A549 (cell line): ENCODE measurements around the gene TTC34. TPM values are rescaled to one million over a fixed set of nuclear protein-coding genes. Genes with fewer than 3 reads are reported as not detected.

ENCODE experiments used
- ATAC-seq, 2 experiments: fragments of 200-7000 bp in 1 of 2; fragments of >200 bp in 1 of 2; cut with Nextera tagmentation in 1 of 2; cut with Tn5 transposase in 1 of 2; 3 replicates each; pipeline versions ENCODE4 v1.8.0 to v1.9.1; 2018 to 2020; ENCODE audit warnings: mild to moderate bottlenecking in 1 of 2, moderate library complexity in 1 of 2
- CTCF ChIA-PET: fragments of 300-600 bp; sonication (Branson Sonifier 250); formaldehyde crosslinking; extraction: SDS; loops from one replicate; lab custom pipeline; 2021; ENCODE audit warnings: antibody characterized with exemption, inconsistent platforms; lab: Yijun Ruan, JAX
- POLR2A ChIA-PET: fragments of 350-600 bp; formaldehyde crosslinking; extraction: SDS; loops from one replicate; lab custom pipeline; 2021; ENCODE audit warnings: antibody characterized with exemption, inconsistent platforms; lab: Yijun Ruan, JAX
- DNase-seq, 2 experiments: peaks; one replicate each; pipeline versions ENCODE4 v3.0.0 to v3.0.0-alpha.2; 2011 to 2016; ENCODE audit warnings: low read depth in 1 of 2, low spot score in 1 of 2
- FAIRE-seq: peaks from 2 replicates; lab custom pipeline; 2011; peaks lifted over from hg19 to GRCh38; lab: Jason Lieb, UNC
- H3K27ac ChIP-seq, 2 experiments: fragments of >200 bp; sonication (Bioruptor Twin); formaldehyde crosslinking; 3 replicates each; pipeline ENCODE4 v1.5.1; 2016 to 2017
- H3K4me1 ChIP-seq: fragments of >200 bp; sonication (Bioruptor Twin); formaldehyde crosslinking; 3 replicates; pipeline ENCODE4 v1.6.1; 2016
- H3K4me2 ChIP-seq: fragments of >200 bp; sonication (Bioruptor Twin); formaldehyde crosslinking; 3 replicates; pipeline ENCODE4 v1.6.1; 2016
- H3K4me3 ChIP-seq: fragments of >200 bp; sonication (Bioruptor Twin); formaldehyde crosslinking; 3 replicates; pipeline ENCODE4 v1.5.1; 2016
- H3K9me3 ChIP-seq: fragments of >200 bp; sonication (Bioruptor Twin); formaldehyde crosslinking; 3 replicates; pipeline ENCODE4 v1.6.1; 2016
- ATOH8 ChIP-seq: fragments of 250-450 bp; sonication (Bioruptor Pico); IDR thresholded peaks from 2 replicates; pipeline ENCODE4 v1.5.0; 2020; ENCODE audit warnings: low read depth, mild to moderate bottlenecking, moderate library complexity
- BCL3 ChIP-seq: fragments of >200 bp; sonication (Bioruptor Twin); formaldehyde crosslinking; IDR thresholded peaks from 3 replicates; pipeline ENCODE4 v1.6.1; 2016
- CEBPB ChIP-seq, 2 experiments: fragments of >200 bp in 1 of 2; sonication (Bioruptor Twin) in 1 of 2; formaldehyde crosslinking in 1 of 2; IDR thresholded peaks; 2 replicates each; pipeline ENCODE4 v1.6.1; 2012 to 2016
- CHD2 ChIP-seq: fragments of 150-350 bp; IDR thresholded peaks from 2 replicates; pipeline ENCODE4 v1.6.1; 2014; ENCODE audit warnings: low read length; ENCODE audit not compliant: partially characterized antibody
- CHD4 ChIP-seq: fragments of 200-600 bp; sonication (generic); IDR thresholded peaks from 2 replicates; pipeline ENCODE4 v1.6.1; 2016; ENCODE audit warnings: antibody characterized with exemption, mild to moderate bottlenecking, borderline replicate concordance
- CTCF ChIP-seq: fragments of >200 bp; sonication (Bioruptor Twin); formaldehyde crosslinking; IDR thresholded peaks from 3 replicates; pipeline ENCODE4 v1.5.1; 2016
- EHF ChIP-seq: fragments of 250-450 bp; sonication (Bioruptor Pico); IDR thresholded peaks from 2 replicates; pipeline ENCODE4 v1.5.0; 2020; ENCODE audit warnings: mild to moderate bottlenecking
- EP300 ChIP-seq, 2 experiments: fragments of >200 bp; sonication (Bioruptor Twin); formaldehyde crosslinking; IDR thresholded peaks; 2 replicates in 1 of 2; 3 replicates in 1 of 2; pipeline ENCODE4 v1.6.1; 2016 to 2017
- ESRRA ChIP-seq: fragments of 150-350 bp; IDR thresholded peaks from 2 replicates; pipeline ENCODE4 v1.6.1; 2014; ENCODE audit warnings: mild to moderate bottlenecking, low read length, borderline replicate concordance
- FOSL2 ChIP-seq, 2 experiments: fragments of 450-650 bp in 1 of 2; fragments of >200 bp in 1 of 2; sonication (Bioruptor Twin) in 1 of 2; formaldehyde crosslinking; IDR thresholded peaks; 2 replicates each; pipeline versions ENCODE4 v1.5.0 to v1.6.1; 2016 to 2020; ENCODE audit warnings: mild to moderate bottlenecking in 1 of 2, moderate library complexity in 1 of 2
- HDAC2 ChIP-seq: fragments of 200-600 bp; sonication (generic); IDR thresholded peaks from 2 replicates; pipeline ENCODE4 v1.6.1; 2016
- HES2 ChIP-seq: fragments of >200 bp; sonication (Bioruptor Twin); formaldehyde crosslinking; IDR thresholded peaks from 2 replicates; pipeline ENCODE4 v1.6.1; 2016
- KDM1A ChIP-seq: fragments of 200-600 bp; sonication (generic); IDR thresholded peaks from 2 replicates; pipeline ENCODE4 v1.6.1; 2016; ENCODE audit warnings: low read depth, mild to moderate bottlenecking
- NFE2L2 ChIP-seq: fragments of 150-350 bp; conservative IDR thresholded peaks from 2 replicates; pipeline ENCODE4 v1.6.1; 2014; ENCODE audit warnings: low read length
- NPAS2 ChIP-seq: fragments of 250-450 bp; sonication (Bioruptor Pico); IDR thresholded peaks from 2 replicates; pipeline ENCODE4 v1.8.0; 2022; ENCODE audit warnings: mild to moderate bottlenecking, moderate library complexity, borderline replicate concordance
- PBX3 ChIP-seq: IDR thresholded peaks from 2 replicates; pipeline ENCODE4 v1.6.1; 2012
- POLR2A ChIP-seq: IDR thresholded peaks from 2 replicates; pipeline ENCODE4 v1.6.1; 2012; ENCODE audit warnings: mild to moderate bottlenecking, low read length
- RFX5 ChIP-seq: fragments of 450-650 bp; IDR thresholded peaks from 2 replicates; pipeline ENCODE4 v1.7.1; 2014; ENCODE audit warnings: antibody characterized with exemption, mild to moderate bottlenecking, moderate library complexity
- RNF2 ChIP-seq: fragments of 200-600 bp; sonication (generic); IDR thresholded peaks from 2 replicates; pipeline ENCODE4 v1.6.1; 2016; ENCODE audit warnings: low read depth, mild to moderate bottlenecking, antibody characterized with exemption, moderate library complexity, borderline replicate concordance
- SREBF2 ChIP-seq: fragments of 450-650 bp; IDR thresholded peaks from 2 replicates; pipeline ENCODE4 v1.6.1; 2014; ENCODE audit warnings: mild to moderate bottlenecking, moderate library complexity
- TFCP2L1 ChIP-seq: fragments of 250-450 bp; sonication (Bioruptor Pico); IDR thresholded peaks from 2 replicates; pipeline ENCODE4 v1.5.0; 2021; ENCODE audit warnings: mild to moderate bottlenecking
- ZC3H11A ChIP-seq: fragments of 450-650 bp; IDR thresholded peaks from 2 replicates; pipeline ENCODE4 v1.6.1; 2014; ENCODE audit warnings: antibody characterized with exemption, mild to moderate bottlenecking
- ZFP36 ChIP-seq: fragments of 450-650 bp; IDR thresholded peaks from 2 replicates; pipeline ENCODE4 v1.6.1; 2014; ENCODE audit warnings: borderline replicate concordance; ENCODE audit not compliant: partially characterized antibody
- ZSCAN20 ChIP-seq: fragments of 250-450 bp; sonication (Bioruptor Pico); IDR thresholded peaks from 2 replicates; pipeline ENCODE4 v1.8.0; 2022; ENCODE audit warnings: mild to moderate bottlenecking, moderate library complexity
- WGBS: methylation state at CpG from one replicate; pipeline ENCODE4 v1.1.6; 2017; ENCODE audit errors: missing lambda C conversion rate; 5-methylcytosine and 5-hydroxymethylcytosine counted together
- polyA plus RNA-seq, 4 experiments: library from polyadenylated mRNA; depleted of rRNA in 3 of 4; stranded (reverse); fragments of >200 nt; fragmentation: RNase III in 1 of 4; extraction: RNeasy Plus Mini Kit Qiagen cat#74134 plus additional on column Dnase treatment in 1 of 4; gene quantifications; 2 replicates in 3 of 4; 3 replicates in 1 of 4; pipeline ENCODE4 v1.2.3, GENCODE V29; 2011 to 2017
- TF ChIP-seq, protein P1 (sequence below): fragments of 250-450 bp; sonication (Bioruptor Pico); IDR thresholded peaks from 2 replicates; pipeline ENCODE4 v1.5.0; 2021; ENCODE audit warnings: mild to moderate bottlenecking, moderate library complexity, borderline replicate concordance

The TTC34 gene
- polyA plus RNA-seq, 2 of the 4 experiments (the other 2 are of a cell fraction), result 0.04 to 0.05 TPM

DNA sequence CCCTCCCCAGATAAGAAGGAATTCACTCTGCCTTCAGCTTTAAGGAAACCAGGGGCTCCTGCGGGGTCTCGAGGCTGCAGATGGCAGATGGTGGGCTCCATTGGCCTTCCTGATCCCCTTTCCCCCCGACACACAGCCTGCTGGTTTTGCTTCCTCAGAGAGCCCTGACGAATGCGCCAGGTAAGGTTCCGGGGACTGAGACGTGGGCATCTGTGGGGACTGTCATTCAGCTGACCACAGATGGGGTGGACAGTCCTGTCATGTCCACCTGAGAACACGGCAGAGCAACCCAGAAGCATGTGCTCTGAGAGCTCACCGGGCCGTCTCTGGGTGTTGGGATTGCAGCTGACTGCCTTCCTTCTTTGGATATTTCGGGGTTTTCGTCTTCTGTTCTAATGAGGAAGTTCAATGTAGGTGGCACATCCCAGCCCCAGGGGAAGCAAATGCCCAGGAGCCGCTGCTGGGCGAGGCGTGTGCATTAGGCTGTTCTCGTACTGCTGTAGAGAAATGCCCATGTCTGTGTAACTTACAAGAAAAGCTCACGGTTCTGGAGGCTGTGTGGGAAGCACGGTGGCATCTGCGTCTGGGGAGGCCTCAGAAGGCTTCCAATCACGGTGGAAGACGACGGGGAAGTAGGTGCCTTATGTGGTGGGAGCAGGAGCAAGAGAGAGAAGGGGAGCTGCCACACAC is 22.6 kb upstream of the TTC34 start:
- WGBS, result 18% methylated on average over 17 of the region's 22 CpGs
- FAIRE-seq, result no peak
- H3K4me3 ChIP-seq, result no peak overlapping the region
- DNase-seq, result no peak
- CTCF ChIA-PET, result interaction anchor here (0.6 kb wide), 1 partner anchor 773 kb away, joined by 3 read pairs; no protein-coding TSS in a partner anchor
- H3K4me1 ChIP-seq, result no peaks in the 10 kb centered on the region
- TF ChIP-seq RFX5 (no peak), CHD4 (no peak), NFE2L2 (no peak), RNF2 (no peak), PBX3 (no peak), ESRRA (no peak), EP300 (IDR thresholded peaks at IDR 0.05) (no peak), HDAC2 (no peak), CHD2 (no peak), ZC3H11A (no peak), KDM1A (no peak), TFCP2L1 (CRISPR knock-in tag) (no peak), POLR2A (no peak), ATOH8 (CRISPR knock-in tag) (no peak), HES2 (no peak), BCL3 (no peak)
- TF ChIP-seq, protein P1, sequence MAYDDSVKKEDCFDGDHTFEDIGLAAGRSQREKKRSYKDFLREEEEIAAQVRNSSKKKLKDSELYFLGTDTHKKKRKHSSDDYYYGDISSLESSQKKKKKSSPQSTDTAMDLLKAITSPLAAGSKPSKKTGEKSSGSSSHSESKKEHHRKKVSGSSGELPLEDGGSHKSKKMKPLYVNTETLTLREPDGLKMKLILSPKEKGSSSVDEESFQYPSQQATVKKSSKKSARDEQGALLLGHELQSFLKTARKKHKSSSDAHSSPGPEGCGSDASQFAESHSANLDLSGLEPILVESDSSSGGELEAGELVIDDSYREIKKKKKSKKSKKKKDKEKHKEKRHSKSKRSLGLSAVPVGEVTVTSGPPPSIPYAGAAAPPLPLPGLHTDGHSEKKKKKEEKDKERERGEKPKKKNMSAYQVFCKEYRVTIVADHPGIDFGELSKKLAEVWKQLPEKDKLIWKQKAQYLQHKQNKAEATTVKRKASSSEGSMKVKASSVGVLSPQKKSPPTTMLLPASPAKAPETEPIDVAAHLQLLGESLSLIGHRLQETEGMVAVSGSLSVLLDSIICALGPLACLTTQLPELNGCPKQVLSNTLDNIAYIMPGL (CRISPR knock-in tag), result no peak
- TF ChIP-seq, all 56 proteins: peak for 0
- Histone ChIP-seq H3K9me3 (no peaks in the 10 kb centered on the region), H3K27ac (no peak overlapping the region), H3K4me2 (no peak overlapping the region)
- POLR2A ChIA-PET, result no interaction called here
- no peak for ATAC-seq

DNA sequence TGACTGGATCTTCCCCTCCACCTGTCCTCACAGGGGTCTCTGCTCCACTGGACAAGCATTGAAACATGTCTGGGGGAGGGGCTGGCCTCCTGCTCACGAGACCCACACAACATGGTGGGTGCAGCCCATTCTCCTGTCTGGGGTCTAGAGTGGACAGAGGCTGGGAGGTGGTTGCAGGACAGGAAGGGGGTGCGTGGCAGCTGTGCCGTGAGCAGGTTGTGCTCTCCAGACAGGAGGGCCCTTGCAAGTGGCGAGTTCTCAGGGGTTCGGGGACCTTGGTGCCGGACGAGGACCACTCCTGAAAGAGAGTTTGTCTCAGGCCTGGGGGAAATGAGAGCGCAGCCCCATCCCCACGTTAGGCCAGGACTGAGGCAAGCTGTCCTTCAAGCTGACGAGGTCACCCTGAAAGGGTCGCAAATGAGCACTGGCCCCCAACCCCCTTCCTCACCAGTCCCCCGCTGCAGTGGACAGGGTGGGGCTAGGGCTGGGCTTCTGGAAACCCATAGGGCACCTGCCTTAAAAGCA is 21.2 kb upstream of the TTC34 start:
- no peaks in the 10 kb centered on the region for H3K9me3 ChIP-seq
- no peak for ATAC-seq
- no peak for DNase-seq
- no peak overlapping the region for H3K4me2 ChIP-seq
- 48% methylated on average over 7 of the region's 12 CpGs for WGBS
- TF ChIP-seq POLR2A (no peak), SREBF2 (no peak), ZSCAN20 (no peak), HDAC2 (no peak), NFE2L2 (no peak), FOSL2 (IDR thresholded peaks at IDR 0.05) (no peak), FOSL2 (CRISPR knock-in tag; IDR thresholded peaks at IDR 0.05) (no peak), CTCF (no peak), NPAS2 (CRISPR knock-in tag) (no peak), PBX3 (no peak), ZFP36 (no peak), ZC3H11A (no peak), EHF (CRISPR knock-in tag) (no peak), KDM1A (no peak), CHD4 (no peak), CEBPB (IDR thresholded peaks at IDR 0.05) (no peak)
- TF ChIP-seq, all 56 proteins: peak for 0
- ChIA-PET CTCF (interaction anchor here (0.7 to 2.9 kb wide), 6 partner anchors 11 to 602 kb away, joined by 3 to 17 read pairs (median 4); no protein-coding TSS in a partner anchor), POLR2A (no interaction called here)
- Histone ChIP-seq H3K4me3 (no peak overlapping the region), H3K27ac (no peak overlapping the region), H3K4me1 (no peaks in the 10 kb centered on the region)
- FAIRE-seq, result no peak
